Mucosa of descending colon (tissue), 3 donors: Measurements from ENCODE around the gene SCRN2. TPM values are rescaled to one million over a fixed set of nuclear protein-coding genes. Genes with fewer than 3 reads are reported as not detected.

Experiments
- ATAC-seq: fragments of 200-7000 bp; cut with Tn5 transposase; one replicate; pipeline ENCODE4 v1.9.1; 2020; ENCODE audit warnings: mild to moderate bottlenecking, moderate library complexity
- DNase-seq, 3 donors: peaks; one replicate each; pipeline ENCODE4 v3.0.0-alpha.2; 2020
- H3K36me3 ChIP-seq: fragments of 200-600 bp; one replicate; pipeline ENCODE4 v1.8.0; 2021; ENCODE audit warnings: low read depth, mild to moderate bottlenecking
- H3K4me1 ChIP-seq: fragments of 200-600 bp; one replicate; pipeline ENCODE4 v1.8.0; 2021; ENCODE audit warnings: low read depth, mild to moderate bottlenecking
- H3K4me3 ChIP-seq: fragments of 200-600 bp; one replicate; pipeline ENCODE4 v1.8.0; 2021; ENCODE audit warnings: mild to moderate bottlenecking
- H3K9me3 ChIP-seq: fragments of 200-600 bp; one replicate; pipeline ENCODE4 v1.8.0; 2021; ENCODE audit warnings: mild to moderate bottlenecking
- intact Hi-C, 2 donors: fragments of 100-400 bp; cut with DNase I in 1 of 2; cut with micrococcal nuclease in 1 of 2; formaldehyde crosslinking; loops; one replicate each; pipeline versions ENCODE4 v1.11.0 to v1.11.1; 2022; cut with DNase I, micrococcal nuclease
- total RNA-seq, 3 donors: library from RNA; stranded (reverse); fragmentation: NEBNext Ultra II Directional in 2 of 3; extraction: Animal tissue kit (Norgen Biotek cat#: 25700) in 2 of 3; gene quantifications; one replicate each; pipeline versions ENCODE4 v1.2.1 to v1.2.4, GENCODE V29; 2021 to 2023
- TF ChIP-seq, protein P1 (sequence below): fragments of 200-600 bp; IDR thresholded peaks from one replicate; pipeline ENCODE4 v1.8.0; 2022; ENCODE audit warnings: antibody characterized with exemption, mild to moderate bottlenecking
- donor health status: DM: no; HTN: no; CAD: no; lungs with moderate emphysema.
- donor health status: DM: no; HTN: no; CAD: no.
- donor health status: DM: no; HTN: yes; CAD: no.

SCRN2 gene
- total RNA-seq, 3 donors from 2014 or later, result 38.4 to 45.1 (median 38.5) TPM

GRCh38 chr17:47797797-47798196, 43.3 kb downstream of the SCRN2 start:
- Histone ChIP-seq H3K9me3 (no peaks in the 10 kb centered on the region), H3K4me3 (no peak overlapping the region), H3K36me3 (no peaks in the 10 kb centered on the region), H3K4me1 (no peaks in the 10 kb centered on the region)
- no peak for ATAC-seq
- TF ChIP-seq, protein P1, sequence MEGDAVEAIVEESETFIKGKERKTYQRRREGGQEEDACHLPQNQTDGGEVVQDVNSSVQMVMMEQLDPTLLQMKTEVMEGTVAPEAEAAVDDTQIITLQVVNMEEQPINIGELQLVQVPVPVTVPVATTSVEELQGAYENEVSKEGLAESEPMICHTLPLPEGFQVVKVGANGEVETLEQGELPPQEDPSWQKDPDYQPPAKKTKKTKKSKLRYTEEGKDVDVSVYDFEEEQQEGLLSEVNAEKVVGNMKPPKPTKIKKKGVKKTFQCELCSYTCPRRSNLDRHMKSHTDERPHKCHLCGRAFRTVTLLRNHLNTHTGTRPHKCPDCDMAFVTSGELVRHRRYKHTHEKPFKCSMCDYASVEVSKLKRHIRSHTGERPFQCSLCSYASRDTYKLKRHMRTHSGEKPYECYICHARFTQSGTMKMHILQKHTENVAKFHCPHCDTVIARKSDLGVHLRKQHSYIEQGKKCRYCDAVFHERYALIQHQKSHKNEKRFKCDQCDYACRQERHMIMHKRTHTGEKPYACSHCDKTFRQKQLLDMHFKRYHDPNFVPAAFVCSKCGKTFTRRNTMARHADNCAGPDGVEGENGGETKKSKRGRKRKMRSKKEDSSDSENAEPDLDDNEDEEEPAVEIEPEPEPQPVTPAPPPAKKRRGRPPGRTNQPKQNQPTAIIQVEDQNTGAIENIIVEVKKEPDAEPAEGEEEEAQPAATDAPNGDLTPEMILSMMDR, result no peak
- DNase-seq, result no peak
- intact Hi-C loops, result no loop called here

DNA sequence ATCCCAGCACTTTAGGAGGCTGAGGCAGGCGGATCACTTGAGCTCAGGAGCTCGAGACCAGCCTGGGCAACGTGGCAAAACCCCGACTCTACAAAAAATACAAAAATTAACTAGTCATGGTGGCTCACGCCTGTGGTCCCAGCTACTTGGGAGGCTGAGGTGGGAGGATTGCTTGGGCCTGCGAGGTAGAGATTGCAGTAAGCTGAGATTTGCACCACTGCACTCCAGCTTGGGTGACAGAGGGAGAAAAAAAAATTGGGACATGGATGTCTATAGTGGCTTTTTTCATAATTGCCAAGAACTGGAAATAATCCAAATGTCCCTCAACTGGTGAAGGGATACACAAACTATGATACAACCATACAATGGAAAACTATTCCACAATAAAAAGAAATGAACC, 48.1 kb downstream of the SCRN2 start:
- TF ChIP-seq, protein P1, result no peak
- ATAC-seq (no peak), DNase-seq (no peak)
- Histone ChIP-seq H3K4me3 (no peak overlapping the region), H3K4me1 (peaks cover 5% of the 10 kb centered on the region), H3K36me3 (no peaks in the 10 kb centered on the region), H3K9me3 (no peaks in the 10 kb centered on the region)
- intact Hi-C loops, result no loop called here

GRCh38 chr17:47792457-47792856, 48.6 kb downstream of the SCRN2 start:
- TF ChIP-seq, protein P1, result no peak
- intact Hi-C loops, result no loop called here
- ATAC-seq (no peak), DNase-seq (no peak)
- Histone ChIP-seq H3K4me1 (peaks cover 5% of the 10 kb centered on the region), H3K9me3 (no peaks in the 10 kb centered on the region), H3K36me3 (no peaks in the 10 kb centered on the region), H3K4me3 (no peak overlapping the region)

DNA sequence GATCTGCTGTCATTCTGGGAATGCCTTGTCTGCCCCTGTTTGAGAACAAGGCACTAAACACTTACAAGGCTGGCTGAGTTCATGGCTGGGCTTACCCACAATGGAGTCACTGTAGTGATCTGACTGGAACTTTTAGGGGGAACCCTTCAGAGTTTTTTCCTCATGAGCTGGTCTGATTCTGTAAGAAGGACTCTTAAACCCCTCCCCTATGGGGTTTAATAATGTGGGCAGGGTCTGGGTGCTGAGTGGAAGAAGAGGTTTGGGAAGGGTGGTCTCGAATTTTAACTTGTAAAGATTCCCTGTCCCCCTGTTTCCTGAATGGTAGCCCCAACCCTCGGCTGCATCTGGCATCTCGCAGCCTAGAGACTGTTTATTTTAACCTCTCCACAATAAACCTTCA, 50.0 kb downstream of the SCRN2 start:
- Histone ChIP-seq H3K4me1 (peaks cover 5% of the 10 kb centered on the region), H3K4me3 (no peak overlapping the region), H3K9me3 (no peaks in the 10 kb centered on the region), H3K36me3 (no peaks in the 10 kb centered on the region)
- intact Hi-C loops, result no loop called here
- ATAC-seq, result no peak
- no peak for DNase-seq
- TF ChIP-seq, protein P1, result no peak

- Histone ChIP-seq H3K36me3 (no peaks in the 10 kb centered on the region), H3K4me3 (no peak overlapping the region), H3K9me3 (no peaks in the 10 kb centered on the region), H3K4me1 (peaks cover 5% of the 10 kb centered on the region)
- DNase-seq (peak; percentile 48 to 69 (median 56)), ATAC-seq (peak; percentile 88)
- intact Hi-C loops, result no loop called here
- TF ChIP-seq, protein P1, result no peak
These were observed 51.2 kb downstream of the SCRN2 start for GRCh38 chr17:47789611-47790561.

Other genes with a start within 250 kb of the SCRN2 start
- gene KPNB1, start 191.4 kb downstream of the SCRN2 start, total RNA-seq, result 100 to 1,000 TPM; 162 to 269 (median 217) TPM
- 10 to 100 TPM in 1 of 3 donors, 1 to 10 TPM in 2; 2.3 to 20.3 (median 3.2) TPM for gene TBKBP1, start 147.1 kb downstream of the SCRN2 start, total RNA-seq
- 1 to 10 TPM in 2 of 3 donors, under 1 TPM in 1; 0.72 to 1.2 (median 1.2) TPM for gene TBX21, start 108.0 kb downstream of the SCRN2 start, total RNA-seq
- 10 to 100 TPM; 38.2 to 85.5 (median 71.1) TPM for gene OSBPL7, start 19.5 kb downstream of the SCRN2 start, total RNA-seq
- gene MRPL10, start 9.7 kb downstream of the SCRN2 start, total RNA-seq, result 10 to 100 TPM; 36.2 to 46.0 (median 41.8) TPM
- gene LRRC46, start 9.6 kb downstream of the SCRN2 start, total RNA-seq, result under 1 TPM in 2 of 3 donors, not detected in 1; 0.14 to 0.36 TPM
- 10 to 100 TPM in 1 of 3 donors, 1 to 10 TPM in 2; 2.0 to 11.6 (median 4.7) TPM for gene SP6, start 9.9 kb upstream of the SCRN2 start, total RNA-seq
- gene SP2, start 55.0 kb upstream of the SCRN2 start, total RNA-seq, result 10 to 100 TPM; 21.7 to 24.2 (median 21.7) TPM
- gene PNPO, start 100.3 kb upstream of the SCRN2 start, total RNA-seq, result 10 to 100 TPM; 22.8 to 32.0 (median 24.8) TPM
- gene PRR15L, start 116.6 kb upstream of the SCRN2 start, total RNA-seq, result 100 to 1,000 TPM; 101 to 347 (median 243) TPM
- 100 to 1,000 TPM; 136 to 215 (median 163) TPM for gene CDK5RAP3, start 129.8 kb upstream of the SCRN2 start, total RNA-seq
- 10 to 100 TPM in 2 of 3 donors, 1 to 10 TPM in 1; 3.9 to 43.3 (median 14.3) TPM for gene COPZ2, start 196.5 kb upstream of the SCRN2 start, total RNA-seq
- gene NFE2L1, start 207.1 kb upstream of the SCRN2 start, total RNA-seq, result 100 to 1,000 TPM; 182 to 275 (median 247) TPM